Ectodermal cell (in vitro differentiated cells): ENCODE data around the gene TTLL7.
"Not testable (repeated sequence)": the region's sequence is repeated elsewhere in the genome, so short reads cannot be mapped to it uniquely, and the experiment has no call there.

ENCODE experiments used
- H3K27ac ChIP-seq: 2 replicates; pipeline ENCODE4 v1.7.0; 2013; ENCODE audit warnings: mild to moderate bottlenecking, low read depth, low read length; ENCODE audit not compliant: insufficient read depth, poor library complexity, severe bottlenecking
- H3K27me3 ChIP-seq: 2 replicates; pipeline ENCODE4 v1.7.0; 2013; ENCODE audit warnings: mild to moderate bottlenecking, low read length; ENCODE audit not compliant: insufficient read depth, control insufficient read depth, poor library complexity, severe bottlenecking
- H3K36me3 ChIP-seq: one replicate; pipeline ENCODE4 v1.7.0; 2013; ENCODE audit warnings: low read length; ENCODE audit not compliant: control insufficient read depth, insufficient read depth
- H3K4me1 ChIP-seq: one replicate; pipeline ENCODE4 v1.7.0; 2013; ENCODE audit warnings: low read length; ENCODE audit not compliant: control insufficient read depth, insufficient read depth
- H3K4me3 ChIP-seq: 2 replicates; pipeline ENCODE4 v1.7.0; 2013; ENCODE audit warnings: low read depth, low read length, control low read depth; ENCODE audit not compliant: insufficient read depth
- H3K9me3 ChIP-seq: 2 replicates; pipeline ENCODE4 v1.7.0; 2013; ENCODE audit warnings: mild to moderate bottlenecking, low read length, moderate library complexity; ENCODE audit not compliant: control insufficient read depth
- WGBS, 2 experiments: methylation state at CpG; one replicate each; pipeline ENCODE4 v1.1.7; 2013; ENCODE audit warnings: missing lambda C conversion rate in 2 of 2; 5-methylcytosine and 5-hydroxymethylcytosine counted together

The TTLL7 gene

GRCh38 chr1:83996621-83997020 is 2.3 kb downstream of the TTLL7 start:
- Histone ChIP-seq H3K4me1 (no peaks in the 10 kb centered on the region), H3K27ac (no peak overlapping the region), H3K4me3 (no peak overlapping the region), H3K27me3 (peaks cover 37% of the 10 kb centered on the region), H3K36me3 (no peaks in the 10 kb centered on the region), H3K9me3 (no peaks in the 10 kb centered on the region)
- WGBS, 2 experiments, result 80 to 100% methylated on average over 1 of the region's 1 CpG

GRCh38 chr1:83996191-83996590 is 2.7 kb downstream of the TTLL7 start:
- H3K4me3 ChIP-seq, result no peak overlapping the region
- H3K27ac ChIP-seq, result no peak overlapping the region
- peaks cover 32% of the 10 kb centered on the region for H3K27me3 ChIP-seq
- H3K9me3 ChIP-seq, result no peaks in the 10 kb centered on the region
- no peaks in the 10 kb centered on the region for H3K4me1 ChIP-seq
- WGBS, 2 experiments, result 91 to 94% methylated on average over 2 of the region's 2 CpGs
- H3K36me3 ChIP-seq, result no peaks in the 10 kb centered on the region

DNA sequence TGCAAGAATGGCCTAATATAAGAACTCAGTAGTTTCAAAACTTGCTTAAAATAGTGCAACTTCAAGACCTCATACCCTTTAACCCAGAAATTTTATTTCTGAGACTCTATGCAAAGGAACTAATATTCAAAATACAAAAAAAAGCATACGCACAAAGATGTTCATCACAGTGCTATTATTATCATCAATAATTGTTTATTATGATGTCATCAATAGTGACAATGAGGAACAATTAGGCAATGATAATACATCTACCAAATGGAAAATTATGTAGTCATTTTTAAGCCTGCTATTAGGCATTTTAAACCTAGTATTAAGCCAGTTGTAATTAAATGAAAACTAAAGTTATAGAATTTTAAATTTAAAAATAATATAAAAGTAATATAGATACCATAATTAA is 3.3 kb downstream of the TTLL7 start:
- no peak overlapping the region for H3K4me3 ChIP-seq
- no peaks in the 10 kb centered on the region for H3K36me3 ChIP-seq
- 100% methylated on average over 1 of the region's 1 CpG; no CpG with 5 or more reads in 1 of the 2 experiments for WGBS, 2 experiments
- no peaks in the 10 kb centered on the region for H3K4me1 ChIP-seq
- no peaks in the 10 kb centered on the region for H3K9me3 ChIP-seq
- peaks cover 27% of the 10 kb centered on the region for H3K27me3 ChIP-seq
- no peak overlapping the region for H3K27ac ChIP-seq

DNA sequence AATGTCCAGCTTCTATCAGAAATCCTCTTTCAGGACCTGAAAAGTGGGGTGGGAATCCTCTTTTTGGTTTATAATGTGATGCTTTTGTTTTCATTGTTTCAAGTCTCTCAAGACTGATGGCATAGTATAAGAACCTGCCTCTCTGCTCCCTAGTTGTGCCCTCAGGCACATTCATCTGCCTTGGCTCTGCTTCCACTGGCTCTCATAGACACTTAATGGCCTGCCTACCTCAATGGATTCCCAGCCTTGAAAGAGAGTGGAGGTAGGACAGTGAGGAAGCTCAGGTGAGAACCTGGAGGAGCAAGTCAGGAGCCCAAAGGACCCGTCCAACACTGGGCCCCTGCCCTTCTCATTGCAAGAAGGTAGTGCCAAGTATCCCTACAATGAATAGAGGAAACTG is 4.8 kb downstream of the TTLL7 start:
- H3K9me3 ChIP-seq, result no peaks in the 10 kb centered on the region
- no peak overlapping the region for H3K4me3 ChIP-seq
- H3K36me3 ChIP-seq, result no peaks in the 10 kb centered on the region
- WGBS, 2 experiments, result 83 to 93% methylated on average over 1 of the region's 1 CpG
- H3K4me1 ChIP-seq, result no peaks in the 10 kb centered on the region
- H3K27ac ChIP-seq, result no peak overlapping the region
- peaks cover 13% of the 10 kb centered on the region for H3K27me3 ChIP-seq

DNA sequence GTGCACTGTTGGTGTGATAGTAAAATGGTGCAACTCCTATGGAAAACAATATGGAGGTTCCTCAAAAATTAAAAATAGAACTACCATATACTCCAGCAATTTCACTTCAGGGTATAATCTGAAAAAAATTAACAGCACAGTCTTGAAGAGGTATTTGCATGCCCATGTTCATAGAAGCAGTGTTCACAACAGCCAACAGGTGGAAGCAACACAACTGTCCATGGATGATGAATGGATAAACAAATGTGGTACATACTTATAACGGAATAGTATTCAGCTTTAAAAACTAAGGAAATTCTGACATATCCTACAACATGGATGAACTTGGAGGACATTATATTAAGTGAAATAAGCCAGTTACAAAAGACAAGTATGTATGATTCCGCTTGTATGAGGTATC is 8.2 kb downstream of the TTLL7 start:
- WGBS, 2 experiments, result 83 to 90% methylated on average over 2 of the region's 2 CpGs
- Histone ChIP-seq H3K4me1 (no peaks in the 10 kb centered on the region), H3K9me3 (no peaks in the 10 kb centered on the region), H3K36me3 (no peaks in the 10 kb centered on the region), H3K27me3 (no peaks in the 10 kb centered on the region), H3K27ac (no peak overlapping the region), H3K4me3 (no peak overlapping the region)

GRCh38 chr1:83985048-83985447 is 13.9 kb downstream of the TTLL7 start:
- no peaks in the 10 kb centered on the region for H3K36me3 ChIP-seq
- no peaks in the 10 kb centered on the region for H3K27me3 ChIP-seq
- no peak overlapping the region for H3K4me3 ChIP-seq
- H3K27ac ChIP-seq, result no peak overlapping the region
- WGBS, 2 experiments, result 94 to 95% methylated on average over 3 of the region's 3 CpGs
- H3K9me3 ChIP-seq, result no peaks in the 10 kb centered on the region
- H3K4me1 ChIP-seq, result no peaks in the 10 kb centered on the region

GRCh38 chr1:83983918-83984317 is 15.0 kb downstream of the TTLL7 start:
- H3K4me3 ChIP-seq, H3K36me3 ChIP-seq: not testable (repeated sequence)
- 100% methylated on average over 1 of the region's 1 CpG for WGBS, 2 experiments

GRCh38 chr1:83978056-83978455 is 20.9 kb downstream of the TTLL7 start:
- 90 to 93% methylated on average over 1 of the region's 1 CpG for WGBS, 2 experiments

More at GRCh38 chr1:83983918-83984317, 15.0 kb downstream of the TTLL7 start:
- H3K27me3 ChIP-seq, H3K9me3 ChIP-seq, H3K4me1 ChIP-seq, H3K27ac ChIP-seq: not testable (repeated sequence)

GRCh38 chr1:83976920-83977319 is 22.0 kb downstream of the TTLL7 start:
- Histone ChIP-seq H3K27ac (no peak overlapping the region), H3K36me3 (no peaks in the 10 kb centered on the region), H3K27me3 (no peaks in the 10 kb centered on the region), H3K4me1 (no peaks in the 10 kb centered on the region), H3K9me3 (no peaks in the 10 kb centered on the region), H3K4me3 (no peak overlapping the region)
- WGBS, 2 experiments, result 67 to 83% methylated on average over 1 to 2 of the region's 4 CpGs

More at GRCh38 chr1:83978056-83978455, 20.9 kb downstream of the TTLL7 start:
- H3K4me1 ChIP-seq, result no peaks in the 10 kb centered on the region
- no peaks in the 10 kb centered on the region for H3K36me3 ChIP-seq
- no peak overlapping the region for H3K27ac ChIP-seq
- H3K27me3 ChIP-seq, result no peaks in the 10 kb centered on the region
- H3K4me3 ChIP-seq, result no peak overlapping the region
- H3K9me3 ChIP-seq, result no peaks in the 10 kb centered on the region

DNA sequence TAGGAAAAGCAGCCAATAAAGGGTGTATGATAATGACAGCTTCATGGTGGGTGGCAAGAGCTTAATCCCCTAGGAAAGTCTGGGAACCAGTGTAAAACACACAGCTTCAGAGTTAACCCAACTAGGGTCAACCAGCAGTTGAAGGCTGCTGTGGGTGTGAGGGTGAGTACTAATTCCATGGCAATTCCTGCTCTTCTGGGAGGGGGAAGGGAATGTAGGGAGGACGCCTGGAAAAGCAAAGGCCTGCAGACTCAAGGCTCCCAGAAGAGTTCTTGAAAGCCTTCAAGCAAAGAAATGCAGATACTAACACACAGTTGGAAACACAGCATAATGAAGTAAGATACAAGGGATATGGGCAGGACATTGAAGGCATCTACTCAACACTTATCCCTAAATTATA is 28.1 kb downstream of the TTLL7 start:
- no peak overlapping the region for H3K27ac ChIP-seq
- no peak overlapping the region for H3K4me3 ChIP-seq
- H3K4me1 ChIP-seq, result no peaks in the 10 kb centered on the region
- H3K27me3 ChIP-seq, result no peaks in the 10 kb centered on the region
- 19 to 36% methylated on average over 1 of the region's 1 CpG for WGBS, 2 experiments
- H3K9me3 ChIP-seq, result no peaks in the 10 kb centered on the region
- no peaks in the 10 kb centered on the region for H3K36me3 ChIP-seq

DNA sequence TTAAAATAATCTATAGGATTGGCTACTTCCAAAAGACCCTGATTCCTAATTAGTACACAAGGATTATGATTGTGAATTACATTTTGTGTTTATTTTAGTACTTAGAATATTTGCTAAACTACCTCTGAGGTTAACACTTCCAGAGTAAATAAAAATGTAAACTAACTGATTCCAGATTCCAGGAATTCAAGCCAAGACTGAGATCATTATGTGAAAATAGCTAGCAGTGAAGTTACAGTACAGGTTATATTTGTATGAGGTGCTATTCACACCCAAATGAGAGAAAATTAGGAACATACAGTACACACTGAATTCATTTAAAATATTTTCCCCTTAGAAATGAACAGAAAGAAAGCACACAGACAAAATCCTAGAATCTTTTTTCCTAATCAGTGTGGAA is 28.8 kb downstream of the TTLL7 start:
- no peak overlapping the region for H3K4me3 ChIP-seq
- H3K36me3 ChIP-seq, result no peaks in the 10 kb centered on the region
- no peak overlapping the region for H3K27ac ChIP-seq
- H3K4me1 ChIP-seq, result no peaks in the 10 kb centered on the region
- no peaks in the 10 kb centered on the region for H3K27me3 ChIP-seq
- H3K9me3 ChIP-seq, result no peaks in the 10 kb centered on the region
